WTC11 (cell line): ENCODE results near the gene RPN1. TPM values are rescaled to one million over a fixed set of nuclear protein-coding genes. Genes with fewer than 3 reads are reported as not detected.

Experiments
- ATAC-seq: fragments of 200-7000 bp; cut with Tn5 transposase; 2 replicates; pipeline ENCODE4 v1.10.0; 2021; ENCODE audit warnings: mild to moderate bottlenecking, moderate library complexity
- CTCF ChIA-PET: fragments of 300-600 bp; sonication (Branson Sonifier 250); formaldehyde crosslinking; loops from one replicate; lab custom pipeline; 2021; ENCODE audit warnings: antibody characterized with exemption; lab: Charles Lee
- POLR2A ChIA-PET: fragments of 350-600 bp; sonication (Branson Sonifier 250); formaldehyde crosslinking; loops from one replicate; lab custom pipeline; 2021; ENCODE audit warnings: antibody characterized with exemption; lab: Charles Lee
- DNase-seq: peaks from one replicate; pipeline ENCODE4 v3.0.0; 2021; ENCODE audit warnings: low spot score
- H3K27ac Mint-ChIP-seq: 2 replicates; pipeline ENCODE4 v1.8.0; 2021; ENCODE audit warnings: mixed read lengths
- H3K27me3 Mint-ChIP-seq: 2 replicates; pipeline ENCODE4 v1.8.0; 2021; ENCODE audit warnings: low read depth, mild to moderate bottlenecking, moderate library complexity, mixed read lengths
- H3K36me3 Mint-ChIP-seq: 2 replicates; pipeline ENCODE4 v1.8.0; 2021; ENCODE audit warnings: mixed read lengths
- H3K4me1 Mint-ChIP-seq: 2 replicates; pipeline ENCODE4 v1.8.0; 2022; ENCODE audit warnings: mixed read lengths
- H3K4me3 Mint-ChIP-seq: 2 replicates; pipeline ENCODE4 v1.8.0; 2021; ENCODE audit warnings: mild to moderate bottlenecking, moderate library complexity, mixed read lengths
- H3K9me3 Mint-ChIP-seq: 2 replicates; pipeline ENCODE4 v1.8.0; 2021; ENCODE audit warnings: mixed read lengths
- AR ChIP-seq: fragments of 250-450 bp; sonication (Bioruptor Pico); IDR thresholded peaks from 2 replicates; pipeline ENCODE4 v1.9.0; 2021; ENCODE audit warnings: mild to moderate bottlenecking
- CTCF ChIP-seq: fragments of 200-600 bp; IDR thresholded peaks from 2 replicates; pipeline ENCODE4 v1.8.0; 2022; ENCODE audit warnings: antibody characterized with exemption
- ELF4 ChIP-seq: sonication (generic); formaldehyde crosslinking; IDR thresholded peaks from 2 replicates; pipeline ENCODE4 v1.8.1; 2022; ENCODE audit warnings: low read depth, mild to moderate bottlenecking, moderate library complexity, missing genetic modification reagents
- ERG ChIP-seq: fragments of 250-450 bp; sonication (Bioruptor Pico); IDR thresholded peaks from 2 replicates; pipeline ENCODE4 v1.8.0; 2021; ENCODE audit warnings: mild to moderate bottlenecking
- FOXJ3 ChIP-seq: sonication (generic); formaldehyde crosslinking; IDR thresholded peaks from 2 replicates; pipeline ENCODE4 v1.9.0; 2021; ENCODE audit warnings: missing genetic modification reagents, mild to moderate bottlenecking, borderline replicate concordance
- GRHL2 ChIP-seq: fragments of 250-450 bp; sonication (Bioruptor Pico); IDR thresholded peaks from 2 replicates; pipeline ENCODE4 v1.8.0; 2022; ENCODE audit warnings: mild to moderate bottlenecking, moderate library complexity; ENCODE audit not compliant: insufficient replicate concordance, severe bottlenecking
- HMGXB4 ChIP-seq: sonication (generic); formaldehyde crosslinking; IDR thresholded peaks from 2 replicates; pipeline ENCODE4 v1.8.1; 2023; ENCODE audit warnings: mild to moderate bottlenecking, moderate library complexity, missing genetic modification reagents
- IRF2 ChIP-seq: sonication (generic); formaldehyde crosslinking; IDR thresholded peaks from 2 replicates; pipeline ENCODE4 v1.8.0; 2022; ENCODE audit warnings: low read depth, missing genetic modification reagents, borderline replicate concordance
- MLX ChIP-seq: sonication (generic); formaldehyde crosslinking; IDR thresholded peaks from 2 replicates; pipeline ENCODE4 v1.8.1; 2023; ENCODE audit warnings: mild to moderate bottlenecking, missing genetic modification reagents, moderate library complexity
- NFYB ChIP-seq: sonication (generic); formaldehyde crosslinking; conservative IDR thresholded peaks from 2 replicates; pipeline ENCODE4 v1.8.0; 2022; ENCODE audit warnings: low read depth, missing genetic modification reagents
- OVOL2 ChIP-seq: fragments of 250-450 bp; sonication (Bioruptor Pico); IDR thresholded peaks from 2 replicates; pipeline ENCODE4 v1.9.0; 2021; ENCODE audit warnings: mild to moderate bottlenecking, borderline replicate concordance
- SOX15 ChIP-seq: fragments of 250-450 bp; sonication (Bioruptor Pico); IDR thresholded peaks from 2 replicates; pipeline ENCODE4 v1.9.0; 2021; ENCODE audit warnings: mild to moderate bottlenecking
- TP53 ChIP-seq: sonication (generic); formaldehyde crosslinking; IDR thresholded peaks from 2 replicates; pipeline ENCODE4 v1.8.1; 2023; ENCODE audit warnings: mild to moderate bottlenecking, missing genetic modification reagents
- USF2 ChIP-seq: sonication (generic); formaldehyde crosslinking; IDR thresholded peaks from 2 replicates; pipeline ENCODE4 v1.8.1; 2023; ENCODE audit warnings: mild to moderate bottlenecking, missing genetic modification reagents, moderate library complexity
- ZBTB43 ChIP-seq: sonication (generic); formaldehyde crosslinking; IDR thresholded peaks from 2 replicates; pipeline ENCODE4 v1.8.1; 2023; ENCODE audit warnings: mild to moderate bottlenecking, missing genetic modification reagents
- ZNF396 ChIP-seq: fragments of 250-450 bp; sonication (Bioruptor Pico); IDR thresholded peaks from 2 replicates; pipeline ENCODE4 v1.8.0; 2021; ENCODE audit warnings: mild to moderate bottlenecking, moderate library complexity, borderline replicate concordance
- ZNF416 ChIP-seq: fragments of 250-450 bp; sonication (Bioruptor Pico); IDR thresholded peaks from 2 replicates; pipeline ENCODE4 v1.9.0; 2021; ENCODE audit warnings: mild to moderate bottlenecking, inconsistent platforms
- ZNF425 ChIP-seq: fragments of 250-450 bp; sonication (Bioruptor Pico); conservative IDR thresholded peaks from 2 replicates; pipeline ENCODE4 v1.9.0; 2021; ENCODE audit warnings: mild to moderate bottlenecking
- total RNA-seq: library from RNA; stranded (reverse); gene quantifications from 3 replicates; pipeline ENCODE4 v1.2.3, GENCODE V29; 2021

Gene RPN1
- total RNA-seq, 1 experiment from 2014 or later = 160 TPM

GRCh38 chr3:128581566-128581965 lies 69.1 kb downstream of the RPN1 start (continued):
- TF ChIP-seq AR (no peak), ZNF416 (CRISPR knock-in tag) (no peak), MLX (no peak), ELF4 (no peak), TP53 (no peak), ERG (CRISPR knock-in tag) (no peak), SOX15 (no peak), ZBTB43 (CRISPR knock-in tag) (no peak), OVOL2 (CRISPR knock-in tag) (no peak), CTCF (no peak), FOXJ3 (CRISPR knock-in tag) (no peak), ZNF396 (CRISPR knock-in tag) (no peak)

GRCh38 chr3:128579927-128580326 lies 70.7 kb downstream of the RPN1 start:
- TF ChIP-seq GRHL2 (CRISPR knock-in tag) (no peak), IRF2 (CRISPR knock-in tag) (no peak), HMGXB4 (CRISPR knock-in tag) (no peak), USF2 (peak; percentile 62; the same call in 1 of the 2 replicates), NFYB (CRISPR knock-in tag) (no peak), FOXJ3 (CRISPR knock-in tag) (no peak), ZNF425 (CRISPR knock-in tag) (no peak)
- no peaks in the 10 kb centered on the region for H3K36me3 Mint-ChIP-seq
- ATAC-seq = no peak
- no peak overlapping the region for H3K4me3 Mint-ChIP-seq
- no peaks in the 10 kb centered on the region for H3K9me3 Mint-ChIP-seq
- CTCF ChIA-PET = interaction anchor here (1.1 kb wide), 1 partner anchor 29 kb away, joined by 3 read pairs; no protein-coding TSS in a partner anchor
- DNase-seq = no peak
- POLR2A ChIA-PET = interaction anchor here (0.7 kb wide), 1 partner anchor 175 kb away, joined by 7 read pairs; no protein-coding TSS in a partner anchor
- no peak overlapping the region for H3K27ac Mint-ChIP-seq
- H3K4me1 Mint-ChIP-seq = peaks cover 17% of the 10 kb centered on the region
- H3K27me3 Mint-ChIP-seq = peaks cover 8% of the 10 kb centered on the region
